ENCODE measurements around the gene C17orf107.

DNA sequence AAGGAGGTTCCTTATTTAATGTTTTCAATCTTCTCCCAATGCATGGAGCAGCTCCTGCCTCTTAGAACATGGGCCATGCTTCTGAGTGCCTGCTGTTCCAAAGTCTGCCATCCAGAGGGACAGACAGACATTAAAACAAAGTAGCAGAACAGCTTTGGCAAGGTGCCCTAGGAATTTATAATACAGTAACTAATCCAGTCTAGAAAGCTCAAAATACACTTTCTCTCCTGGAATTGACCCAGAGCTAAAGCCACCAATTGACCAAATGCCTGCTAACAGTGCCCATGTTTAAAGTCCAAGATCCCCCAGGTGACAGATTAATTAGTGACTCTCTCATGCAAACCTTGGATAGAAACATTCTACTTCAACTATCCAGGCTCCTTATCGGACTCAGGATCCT lies 14.7 kb downstream of the C17orf107 start:
- TF ChIP-seq, protein P1, sequence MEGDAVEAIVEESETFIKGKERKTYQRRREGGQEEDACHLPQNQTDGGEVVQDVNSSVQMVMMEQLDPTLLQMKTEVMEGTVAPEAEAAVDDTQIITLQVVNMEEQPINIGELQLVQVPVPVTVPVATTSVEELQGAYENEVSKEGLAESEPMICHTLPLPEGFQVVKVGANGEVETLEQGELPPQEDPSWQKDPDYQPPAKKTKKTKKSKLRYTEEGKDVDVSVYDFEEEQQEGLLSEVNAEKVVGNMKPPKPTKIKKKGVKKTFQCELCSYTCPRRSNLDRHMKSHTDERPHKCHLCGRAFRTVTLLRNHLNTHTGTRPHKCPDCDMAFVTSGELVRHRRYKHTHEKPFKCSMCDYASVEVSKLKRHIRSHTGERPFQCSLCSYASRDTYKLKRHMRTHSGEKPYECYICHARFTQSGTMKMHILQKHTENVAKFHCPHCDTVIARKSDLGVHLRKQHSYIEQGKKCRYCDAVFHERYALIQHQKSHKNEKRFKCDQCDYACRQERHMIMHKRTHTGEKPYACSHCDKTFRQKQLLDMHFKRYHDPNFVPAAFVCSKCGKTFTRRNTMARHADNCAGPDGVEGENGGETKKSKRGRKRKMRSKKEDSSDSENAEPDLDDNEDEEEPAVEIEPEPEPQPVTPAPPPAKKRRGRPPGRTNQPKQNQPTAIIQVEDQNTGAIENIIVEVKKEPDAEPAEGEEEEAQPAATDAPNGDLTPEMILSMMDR (IDR thresholded peaks at IDR 0.05) = no peak
- TF ChIP-seq EP300 (IDR thresholded peaks at IDR 0.05) = no peak
